B cell (primary cell): Measurements from ENCODE around the gene FHIT. TPM values are rescaled to one million over a fixed set of nuclear protein-coding genes. Genes with fewer than 3 reads are reported as not detected.

Source experiments
- ATAC-seq: fragments of 200-7000 bp; cut with Tn5 transposase; one replicate; pipeline ENCODE4 v1.10.0; 2021; ENCODE audit warnings: low read depth, mild to moderate bottlenecking, moderate number of reproducible peaks, moderate library complexity
- CTCF ChIA-PET: fragments of 350-600 bp; sonication (Branson Sonifier 250); formaldehyde crosslinking; loops from one replicate; lab custom pipeline; 2021; ENCODE audit warnings: antibody characterized with exemption, inconsistent platforms; lab: Charles Lee
- POLR2A ChIA-PET: fragments of 350-600 bp; sonication (Branson Sonifier 250); formaldehyde crosslinking; loops from one replicate; lab custom pipeline; 2021; ENCODE audit warnings: antibody characterized with exemption; lab: Charles Lee
- DNase-seq: peaks from one replicate; pipeline ENCODE4 v3.0.0; 2013
- H2AFZ ChIP-seq: 2 replicates; pipeline ENCODE4 v1.6.1; 2012; ENCODE audit warnings: mild to moderate bottlenecking, low read depth, low read length; ENCODE audit not compliant: insufficient read depth, poor library complexity, severe bottlenecking
- H3K27ac ChIP-seq, 2 donors: 1 replicate in 1 of 2; 2 replicates in 1 of 2; pipeline ENCODE4 v1.5.1; 2012 to 2013; ENCODE audit warnings: low read length in 2 of 2, mild to moderate bottlenecking in 2 of 2, moderate library complexity in 1 of 2
- H3K27me3 ChIP-seq, 4 experiments: fragments of 200-600 bp in 1 of 4; sonication (generic) in 1 of 4; replicated peaks in 1 of 4; 1 replicate in 2 of 4; 2 replicates in 2 of 4; pipeline versions ENCODE4 v1.6.1 to v1.7.0; 2013 to 2016; ENCODE audit warnings: low read length in 3 of 4, mild to moderate bottlenecking in 2 of 4, mixed read lengths in 1 of 4, moderate library complexity in 1 of 4; ENCODE audit not compliant: insufficient read depth in 4 of 4, control insufficient read depth in 3 of 4; ENCODE audit errors: control extremely low read depth in 1 of 4
- H3K36me3 ChIP-seq, 2 experiments: replicated peaks in 1 of 2; 1 replicate in 1 of 2; 2 replicates in 1 of 2; pipeline versions ENCODE4 v1.6.1 to v1.7.1; 2013; ENCODE audit warnings: low read length in 1 of 2; ENCODE audit not compliant: insufficient read depth in 2 of 2, control insufficient read depth in 1 of 2; ENCODE audit errors: control extremely low read depth in 1 of 2, extremely low read depth in 1 of 2
- H3K4me1 ChIP-seq, 2 donors: fragments of 200-600 bp in 1 of 2; sonication (generic) in 1 of 2; 1 replicate in 1 of 2; 2 replicates in 1 of 2; pipeline versions ENCODE4 v1.5.1 to v1.6.1; 2013 to 2017; ENCODE audit warnings: low read length in 2 of 2; ENCODE audit not compliant: control insufficient read depth in 2 of 2, insufficient read depth in 2 of 2
- H3K4me2 ChIP-seq: replicated peaks from 2 replicates; pipeline ENCODE3; 2012; ENCODE audit warnings: mild to moderate bottlenecking, low read depth, low read length; ENCODE audit not compliant: poor library complexity, severe bottlenecking
- H3K4me3 ChIP-seq, 5 experiments: fragments of 200-600 bp in 1 of 5; sonication (generic) in 1 of 5; 1 replicate in 3 of 5; 2 replicates in 2 of 5; pipeline versions ENCODE4 v1.5.1 to v1.7.0; 2011 to 2016; ENCODE audit warnings: low read length in 4 of 5, mild to moderate bottlenecking in 4 of 5, low read depth in 2 of 5, control low read depth in 1 of 5, moderate library complexity in 1 of 5; ENCODE audit not compliant: insufficient read depth in 1 of 5; ENCODE audit errors: control extremely low read depth in 1 of 5, extremely low read depth in 1 of 5
- H3K79me2 ChIP-seq: fragments of 200-600 bp; sonication (generic); one replicate; pipeline ENCODE4 v1.6.0; 2016; ENCODE audit warnings: low read length; ENCODE audit not compliant: control insufficient read depth, insufficient read depth
- H3K9ac ChIP-seq: fragments of 200-600 bp; sonication (generic); 2 replicates; pipeline ENCODE4 v1.6.1; 2017; ENCODE audit warnings: mild to moderate bottlenecking, low read length, moderate library complexity
- H3K9me3 ChIP-seq, 3 donors: one replicate each; pipeline versions ENCODE4 v1.6.1 to v1.7.1; 2013; ENCODE audit warnings: low read length in 2 of 3; ENCODE audit not compliant: control insufficient read depth in 2 of 3, insufficient read depth in 1 of 3; ENCODE audit errors: control extremely low read depth in 1 of 3
- H4K20me1 ChIP-seq: 2 replicates; pipeline ENCODE4 v1.6.0; 2012; ENCODE audit warnings: mild to moderate bottlenecking, low read length; ENCODE audit not compliant: insufficient read depth, control insufficient read depth, poor library complexity, severe bottlenecking
- H3K27ac Mint-ChIP-seq: one replicate; pipeline ENCODE4 v1.8.0; 2021; ENCODE audit warnings: mixed read lengths
- H3K27me3 Mint-ChIP-seq: one replicate; pipeline ENCODE4 v1.8.0; 2021; ENCODE audit warnings: mixed read lengths
- H3K4me1 Mint-ChIP-seq: one replicate; pipeline ENCODE4 v1.8.0; 2021; ENCODE audit warnings: mixed read lengths
- H3K4me3 Mint-ChIP-seq: one replicate; pipeline ENCODE4 v1.8.0; 2021; ENCODE audit warnings: mixed read lengths
- H3K9me3 Mint-ChIP-seq: one replicate; pipeline ENCODE4 v1.8.0; 2022; ENCODE audit warnings: mixed read lengths; ENCODE audit not compliant: insufficient read depth
- CTCF ChIP-seq: fragments of 200-600 bp; IDR thresholded peaks from one replicate; pipeline ENCODE4 v1.8.0; 2022; ENCODE audit warnings: antibody characterized with exemption, mild to moderate bottlenecking
- EZH2 ChIP-seq: IDR thresholded peaks from 2 replicates; pipeline ENCODE4 v1.6.1; 2012; ENCODE audit warnings: borderline replicate concordance, low read depth, mild to moderate bottlenecking, moderate library complexity, low read length; ENCODE audit not compliant: insufficient read depth, poor library complexity, severe bottlenecking
- WGBS: methylation state at CpG from one replicate; pipeline ENCODE4 v1.1.5; 2013; ENCODE audit warnings: missing lambda C conversion rate; ENCODE audit not compliant: insufficient coverage; 5-methylcytosine and 5-hydroxymethylcytosine counted together
- intact Hi-C: fragments of 100-400 bp; cut with micrococcal nuclease; formaldehyde crosslinking; loops from one replicate; pipeline ENCODE4 v1.10.0; 2022
- polyA plus RNA-seq: library from polyadenylated mRNA; depleted of rRNA; stranded (reverse); fragments of >200 nt; gene quantifications from 2 replicates; pipeline ENCODE4 v1.2.3, GENCODE V29; 2012
- total RNA-seq, 2 donors: library from RNA; stranded (reverse); fragments of 120-200 nt in 1 of 2; gene quantifications; 1 replicate in 1 of 2; 2 replicates in 1 of 2; pipeline versions ENCODE4 v1.2.3 to v1.2.4, GENCODE V29; 2013 to 2022

FHIT gene
- total and polyA plus RNA-seq, 2 donors (not counting 1 experiment from before 2014, with no cell fraction given): 1.7 to 7.8 TPM

GRCh38 chr3:60216462-60217075 lies 1034.7 kb downstream of the FHIT start:
- Mint-ChIP-seq H3K9me3 (no peaks in the 10 kb centered on the region), H3K27ac (no peak overlapping the region), H3K4me3 (no peak overlapping the region), H3K27me3 (no peaks in the 10 kb centered on the region), H3K4me1 (no peaks in the 10 kb centered on the region)
- DNase-seq: no peak
- no peak overlapping the region for H3K4me2 ChIP-seq
- no peaks in the 10 kb centered on the region for H4K20me1 ChIP-seq
- H3K79me2 ChIP-seq: no peaks in the 10 kb centered on the region
- no peak overlapping the region for H3K27ac ChIP-seq
- H3K4me3 ChIP-seq: no peak overlapping the region
- no peaks in the 10 kb centered on the region for H3K9me3 ChIP-seq
- 83% methylated on average over 1 of the region's 2 CpGs for WGBS
- H3K9ac ChIP-seq: no peak overlapping the region
- H3K36me3 ChIP-seq: no peaks in the 10 kb centered on the region
- no peak for TF ChIP-seq CTCF
- no peak for TF ChIP-seq EZH2
- ChIA-PET POLR2A (no interaction called here), CTCF (no interaction called here)
- no peaks in the 10 kb centered on the region for H3K27me3 ChIP-seq
- intact Hi-C loops: no loop called here
- ATAC-seq: no peak
- no peaks in the 10 kb centered on the region for H3K4me1 ChIP-seq
- H2AFZ ChIP-seq: no peak overlapping the region

DNA sequence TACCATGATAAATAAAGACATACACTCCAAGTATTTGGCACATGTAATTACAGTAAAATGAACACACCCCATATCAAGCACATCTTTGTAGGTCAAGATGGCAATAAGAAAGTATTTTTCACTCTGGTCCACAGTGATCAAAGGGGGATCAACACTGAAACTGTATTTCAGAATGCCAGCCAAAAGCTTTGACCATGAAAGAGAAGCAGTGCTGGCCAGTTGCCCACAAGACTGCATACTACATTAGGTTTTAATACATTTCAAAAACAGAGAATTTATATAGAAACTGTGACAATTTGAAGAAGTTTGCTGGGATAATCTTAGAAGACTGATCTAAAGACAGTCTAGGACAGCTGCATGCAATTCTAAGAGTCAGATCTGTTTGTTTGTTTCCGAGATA lies 1035.3 kb downstream of the FHIT start:
- Histone ChIP-seq H3K4me1 (no peaks in the 10 kb centered on the region), H4K20me1 (no peaks in the 10 kb centered on the region), H3K27me3 (no peaks in the 10 kb centered on the region), H3K4me2 (no peak overlapping the region), H3K79me2 (no peaks in the 10 kb centered on the region), H3K36me3 (no peaks in the 10 kb centered on the region), H3K9me3 (no peaks in the 10 kb centered on the region), H3K27ac (no peak overlapping the region), H3K9ac (no peak overlapping the region), H3K4me3 (no peak overlapping the region), H2AFZ (no peak overlapping the region)
- Mint-ChIP-seq H3K4me1 (no peaks in the 10 kb centered on the region), H3K4me3 (no peak overlapping the region), H3K9me3 (no peaks in the 10 kb centered on the region), H3K27ac (no peak overlapping the region), H3K27me3 (no peaks in the 10 kb centered on the region)
- CTCF ChIA-PET: no interaction called here
- WGBS: 100% methylated on average over 1 of the region's 1 CpG
- POLR2A ChIA-PET: no interaction called here
- no peak for TF ChIP-seq CTCF
- no peak for TF ChIP-seq EZH2
- DNase-seq (no peak), ATAC-seq (no peak)
- intact Hi-C loops: no loop called here
